ENCODE data around the gene CLDN22.

- TF ChIP-seq POLR2A (IDR thresholded peaks at IDR 0.05; ENCODE audit: low read depth, low read length) = no peak
- no peak for TF ChIP-seq POLR2AphosphoS5 (IDR thresholded peaks at IDR 0.05; ENCODE audit: low read depth, low read length)
- no peak for TF ChIP-seq POU2F2 (IDR thresholded peaks at IDR 0.05; ENCODE audit: low read depth, low read length)
Measured at GRCh38 chr4:183268556-183268955, 51.5 kb downstream of the CLDN22 start.
